Putamen (tissue), 1 donor: ENCODE results near the gene TPRX1.
"Not testable (repeated sequence)": the region's sequence is repeated elsewhere in the genome, so short reads cannot be mapped to it uniquely, and the experiment has no call there.

Experiments used
- DNase-seq: peaks from one replicate; pipeline ENCODE4 v3.0.0-alpha.2; 2016; ENCODE audit warnings: low spot score

TPRX1 gene

DNA sequence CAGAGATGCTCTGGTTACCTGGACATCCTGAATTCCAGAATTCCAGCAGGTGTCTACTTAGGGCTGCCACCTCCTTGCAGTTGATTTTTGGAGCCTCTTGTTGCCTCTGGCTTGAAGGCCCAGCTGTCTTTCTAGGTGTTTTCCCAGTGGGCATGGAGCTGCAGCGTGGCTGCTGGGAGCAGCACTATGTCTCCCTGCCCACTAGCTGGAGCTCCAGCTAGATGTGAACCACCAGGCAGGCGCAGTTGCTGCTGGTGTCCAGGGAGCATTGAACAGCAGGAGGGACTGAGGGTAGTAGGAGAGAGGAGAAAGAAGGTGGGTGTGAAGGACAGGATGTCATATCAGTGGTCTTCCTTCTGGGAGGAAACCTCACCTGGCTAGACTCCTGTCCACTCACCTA lies 35.7 kb downstream of the TPRX1 start:
- no peak for DNase-seq

DNA sequence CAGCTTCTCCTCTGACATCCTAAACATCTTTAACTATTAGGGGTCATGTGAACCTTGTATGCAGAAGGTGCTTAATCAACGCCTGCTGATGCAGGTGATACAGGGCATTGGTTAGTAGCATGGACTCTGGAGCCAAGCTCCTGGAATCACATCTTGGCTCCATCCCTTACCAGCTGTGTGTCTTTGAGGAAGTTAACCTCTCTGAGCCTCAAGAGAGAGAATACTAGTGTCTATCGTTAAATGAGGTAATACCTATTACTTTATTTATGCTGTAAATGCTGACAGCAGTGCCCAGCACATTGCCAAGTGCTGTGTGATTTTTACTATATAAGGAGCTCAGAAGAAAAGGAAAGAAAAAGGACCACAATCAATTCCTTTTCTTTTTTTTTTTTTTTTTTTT lies 37.0 kb downstream of the TPRX1 start:
- DNase-seq: no peak

DNA sequence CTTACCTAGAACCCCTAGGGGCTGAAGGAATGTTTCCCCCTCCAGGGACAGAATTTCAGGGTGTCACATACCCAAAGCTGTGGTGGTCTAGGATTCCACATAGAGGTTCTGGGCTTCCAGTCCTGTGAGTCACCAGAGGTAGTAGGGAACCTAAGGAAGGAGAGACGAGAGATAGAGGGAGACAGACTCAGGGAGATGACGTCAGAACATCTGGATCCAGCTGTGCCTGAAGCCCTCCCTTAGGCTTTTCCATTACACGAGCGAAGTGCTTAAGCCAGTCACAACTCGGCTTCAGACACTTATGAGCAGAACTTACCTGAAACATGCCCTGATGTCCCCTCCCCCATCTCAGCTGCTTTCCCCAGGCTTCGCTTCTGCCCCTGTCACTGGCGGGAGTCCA lies 37.7 kb downstream of the TPRX1 start:
- no peak for DNase-seq

GRCh38 chr19:47766359-47766620 lies 38.1 kb downstream of the TPRX1 start:
- no peak for DNase-seq

DNA sequence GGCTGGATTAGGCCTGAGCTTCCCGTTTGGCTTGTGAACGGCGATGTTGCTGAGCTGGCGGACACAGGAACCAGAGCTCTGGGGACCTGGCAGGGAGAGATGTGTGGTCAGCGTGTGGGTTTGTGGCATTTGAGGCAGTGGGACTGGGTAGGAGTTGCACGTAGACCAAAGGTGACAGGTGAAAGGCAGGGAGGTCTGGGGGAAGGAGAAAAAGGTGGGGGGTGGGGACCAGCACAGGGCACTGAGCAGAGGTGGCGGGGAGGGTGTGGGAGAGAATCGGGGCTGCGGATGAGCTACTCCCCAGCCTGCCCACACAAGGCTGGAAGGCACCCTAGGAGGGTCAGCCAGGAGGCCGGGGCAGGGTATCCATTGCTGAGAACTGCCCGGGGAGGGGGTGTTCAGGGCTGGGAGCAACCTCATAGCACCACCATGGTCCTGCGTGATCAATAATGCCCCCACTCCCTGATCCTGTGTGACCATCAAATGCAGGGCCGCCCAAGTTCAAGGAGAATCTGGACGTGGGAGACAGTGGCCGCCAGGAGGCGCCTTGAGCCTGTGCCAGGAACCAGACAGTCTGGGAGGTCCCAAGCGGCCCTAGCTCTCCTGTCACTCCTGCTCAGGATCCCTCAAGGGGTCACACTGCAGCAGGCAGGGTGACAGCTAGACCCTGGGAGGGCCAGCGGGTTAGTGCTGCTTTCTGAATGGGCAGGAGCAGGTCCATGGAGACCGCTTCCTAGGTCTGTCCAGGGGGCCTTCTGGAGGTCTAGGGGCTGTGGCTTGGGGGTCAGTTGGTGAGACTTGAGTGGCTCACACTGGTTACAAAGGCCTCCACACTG lies 38.6 kb downstream of the TPRX1 start:
- no peak for DNase-seq

DNA sequence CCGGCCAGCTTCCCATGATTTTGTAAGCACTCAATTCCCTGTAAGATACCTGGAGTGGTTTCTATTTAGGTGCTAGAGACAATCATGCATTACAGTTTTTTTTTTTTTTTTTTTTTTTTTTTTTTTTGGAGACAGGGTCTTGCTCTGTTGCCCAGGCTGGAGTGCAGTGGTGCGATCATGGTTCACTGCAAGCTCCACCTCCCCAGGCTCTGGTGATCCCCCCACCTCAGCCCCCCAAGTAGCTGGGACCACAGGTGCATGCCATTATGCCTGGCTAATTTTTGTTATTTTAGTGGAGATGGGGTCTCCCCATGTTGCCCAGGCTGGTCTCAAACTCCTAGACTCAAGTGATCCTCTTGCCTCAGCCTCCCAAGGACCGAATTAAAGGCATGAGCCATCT lies 39.6 kb downstream of the TPRX1 start:
- not testable (repeated sequence) for DNase-seq

GRCh38 chr19:47762615-47763308 lies 41.6 kb downstream of the TPRX1 start:
- DNase-seq: no peak

DNA sequence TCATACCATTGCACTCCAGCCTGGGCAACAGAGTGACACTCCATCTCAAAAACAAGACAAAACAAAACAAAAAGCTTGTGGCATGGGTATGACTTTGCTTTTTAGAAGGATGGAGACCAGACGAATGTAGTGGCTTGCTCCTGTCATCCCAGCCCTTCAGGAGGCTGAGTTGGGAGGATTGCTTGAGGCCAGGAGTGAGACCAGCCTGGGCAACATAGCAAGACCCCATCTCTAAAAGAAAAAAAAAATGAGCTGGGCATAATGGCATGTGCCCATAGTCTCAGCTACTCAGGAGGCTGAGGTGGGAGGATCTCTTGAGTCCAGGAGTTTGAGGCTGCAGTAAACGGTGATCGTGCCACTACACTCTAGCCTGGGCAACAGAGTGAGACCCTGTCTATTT lies 42.2 kb downstream of the TPRX1 start:
- no peak for DNase-seq

- no peak for DNase-seq
These were observed 42.8 kb downstream of the TPRX1 start for GRCh38 chr19:47761566-47761965.

GRCh38 chr19:47760632-47760999 lies 43.7 kb downstream of the TPRX1 start:
- DNase-seq: no peak

DNA sequence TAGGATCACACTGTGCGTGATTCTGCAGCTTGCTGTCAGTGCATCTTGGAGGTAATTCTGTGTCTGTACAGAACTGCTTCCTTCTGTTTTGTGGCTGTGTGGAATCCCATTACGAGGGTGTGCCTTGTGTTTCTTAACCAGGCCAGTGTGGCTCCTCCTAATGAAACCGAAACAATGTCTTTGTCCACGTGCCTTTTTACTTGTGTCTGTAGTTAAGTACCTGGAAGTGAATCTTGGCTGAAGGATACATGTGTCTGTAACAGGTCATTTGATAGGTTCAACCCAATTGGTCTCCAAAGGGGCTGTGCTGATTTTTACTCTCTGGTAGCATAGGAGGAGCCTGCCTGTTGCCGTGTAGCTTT lies 45.9 kb downstream of the TPRX1 start:
- no peak for DNase-seq

GRCh38 chr19:47757617-47758442 lies 46.5 kb downstream of the TPRX1 start:
- DNase-seq: no peak

DNA sequence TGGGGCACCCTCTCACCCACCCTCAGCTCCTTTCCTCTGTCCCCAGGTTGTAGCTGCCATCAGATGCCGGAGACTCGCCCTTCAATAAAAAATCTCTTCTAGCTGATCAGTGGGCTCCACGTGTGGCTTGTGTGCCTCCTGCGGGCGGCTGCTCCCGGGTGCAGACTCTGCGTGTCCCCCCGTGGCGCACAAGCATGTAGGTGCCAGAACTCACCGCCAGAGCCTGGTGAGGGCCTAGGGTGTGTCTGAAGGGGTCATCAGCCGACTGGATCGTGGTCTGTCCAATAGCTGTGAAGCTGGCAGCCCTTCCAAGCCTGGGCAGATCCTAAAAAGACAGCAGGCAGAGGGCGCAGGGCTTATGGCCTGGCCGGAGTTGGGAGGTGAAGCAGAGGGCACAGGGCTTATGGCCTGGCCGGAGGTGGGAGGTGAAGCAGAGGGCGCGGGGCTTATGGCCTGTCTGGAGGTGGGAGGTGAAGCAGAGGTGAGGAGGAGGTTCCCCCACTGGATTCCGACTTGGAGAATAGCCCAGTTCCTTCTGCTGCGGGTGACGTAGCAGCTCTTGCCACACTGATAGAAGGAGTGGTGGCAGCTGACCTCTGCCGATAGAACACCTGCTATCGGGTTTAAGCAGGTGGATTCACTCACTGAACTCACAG lies 47.3 kb downstream of the TPRX1 start:
- DNase-seq: no peak

GRCh38 chr19:47756627-47756929 lies 47.8 kb downstream of the TPRX1 start:
- no peak for DNase-seq

DNA sequence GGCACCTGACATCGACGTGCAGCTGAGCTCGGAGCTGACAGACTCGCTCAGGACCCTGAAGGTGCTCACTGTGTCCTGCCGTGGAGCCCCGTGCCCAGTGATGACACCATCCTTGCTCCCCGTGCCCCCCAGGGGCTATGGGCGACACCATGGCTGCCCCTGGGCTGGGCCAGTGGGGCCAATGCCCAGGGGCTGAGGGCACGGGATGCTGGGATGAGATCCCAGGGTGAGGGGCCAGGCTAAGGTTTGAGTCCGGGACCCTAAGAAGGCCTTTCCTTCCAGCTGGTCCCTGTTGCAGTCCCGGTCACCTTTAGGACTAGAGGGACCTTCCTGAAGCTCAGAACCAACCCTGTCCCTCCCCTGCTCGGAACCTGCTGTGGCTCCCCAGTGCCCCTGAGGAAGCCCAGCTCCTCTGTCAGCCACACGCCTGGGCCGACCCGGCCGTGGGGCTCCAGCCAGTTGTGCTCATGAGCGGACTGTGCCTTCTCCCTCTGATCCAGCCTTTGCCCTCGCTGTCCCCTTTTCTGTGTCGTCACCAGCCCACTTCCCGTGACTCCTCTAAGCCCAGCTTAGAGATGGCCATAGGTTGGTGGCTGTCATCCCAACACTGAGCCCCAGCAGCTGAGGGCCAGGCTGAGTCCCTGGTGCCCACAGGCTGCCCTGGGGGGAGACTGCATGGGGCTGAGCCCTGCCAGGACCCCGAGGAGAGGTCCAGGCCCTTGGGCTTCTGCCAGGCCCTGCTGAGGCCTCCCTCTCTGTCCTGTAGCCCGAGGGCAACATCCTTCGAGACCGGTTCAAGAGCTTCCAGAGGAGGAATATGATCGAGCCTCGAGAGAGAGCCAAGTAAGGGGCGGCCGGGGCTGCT lies 48.4 kb downstream of the TPRX1 start:
- no peak for DNase-seq

DNA sequence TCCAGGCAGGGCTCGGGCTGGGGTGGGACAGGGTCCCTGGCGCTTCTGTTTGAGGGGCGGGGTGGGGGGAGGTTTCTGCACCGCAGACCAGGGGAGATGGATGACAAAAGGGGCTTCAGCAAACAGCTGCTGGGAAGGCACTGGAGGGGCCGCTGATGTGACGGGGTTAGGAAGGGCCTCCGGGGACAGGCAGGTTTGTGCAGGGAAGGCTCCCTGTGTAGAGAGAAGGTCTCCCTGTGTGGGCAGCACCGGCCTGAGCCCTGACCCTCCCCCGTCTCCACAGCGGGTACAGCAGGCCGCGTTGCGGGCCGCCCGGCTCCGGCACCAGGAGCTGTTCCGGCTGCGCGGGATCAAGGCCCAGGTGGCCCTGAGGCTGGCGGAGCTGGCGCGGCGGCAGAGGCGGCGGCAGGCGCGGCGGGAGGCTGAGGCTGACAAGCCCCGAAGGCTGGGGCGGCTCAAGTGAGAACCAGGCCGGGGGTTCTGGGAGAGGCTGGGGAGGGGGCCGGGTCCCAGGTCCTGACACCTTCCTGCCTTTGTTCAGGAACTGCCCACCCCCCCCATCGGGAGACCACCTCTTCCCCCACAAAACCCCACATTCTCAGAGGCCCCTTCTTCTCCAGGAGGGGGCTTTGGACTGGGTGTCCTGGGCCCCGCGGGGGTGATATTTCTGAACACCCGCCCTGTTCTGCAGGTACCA lies 49.1 kb downstream of the TPRX1 start:
- DNase-seq: no peak

GRCh38 chr19:47754206-47755064 lies 49.9 kb downstream of the TPRX1 start:
- no peak for DNase-seq

GRCh38 chr19:47752440-47753211 lies 51.7 kb downstream of the TPRX1 start:
- DNase-seq: no peak
